NCI-H1048 (cell line): ENCODE results near the gene MGST2.

Experiments used
- DNase-seq: peaks from one replicate; lab custom pipeline; 2025; lab: John Stamatoyannopoulos, UW

Gene MGST2

GRCh38 chr4:139704915-139705485 is 39.4 kb downstream of the MGST2 start:
- no peak for DNase-seq

- DNase-seq = no peak
Measured at GRCh38 chr4:139709660-139710059, 44.0 kb downstream of the MGST2 start.

- DNase-seq = no peak
Measured at GRCh38 chr4:139710073-139710472, 44.5 kb downstream of the MGST2 start.

- DNase-seq = no peak
Measured at GRCh38 chr4:139711461-139711860, 45.8 kb downstream of the MGST2 start.

- DNase-seq = no peak
Measured at GRCh38 chr4:139712882-139713281, 47.3 kb downstream of the MGST2 start.

- DNase-seq = no peak
Measured at GRCh38 chr4:139715746-139716391, 50.2 kb downstream of the MGST2 start.

- no peak for DNase-seq
Measured at GRCh38 chr4:139718358-139718757, 52.7 kb downstream of the MGST2 start.

- no peak for DNase-seq
Measured at GRCh38 chr4:139718833-139719232, 53.2 kb downstream of the MGST2 start.

GRCh38 chr4:139719381-139720101 is 53.9 kb downstream of the MGST2 start:
- DNase-seq = no peak

GRCh38 chr4:139720806-139721205 is 55.2 kb downstream of the MGST2 start:
- no peak for DNase-seq

- no peak for DNase-seq
Measured at GRCh38 chr4:139721789-139722188, 56.2 kb downstream of the MGST2 start.

- no peak for DNase-seq
Measured at GRCh38 chr4:139725236-139725635, 59.6 kb downstream of the MGST2 start.

- DNase-seq = no peak
Measured at GRCh38 chr4:139726615-139727014, 61.0 kb downstream of the MGST2 start.

- no peak for DNase-seq
Measured at GRCh38 chr4:139728146-139728545, 62.5 kb downstream of the MGST2 start.

- no peak for DNase-seq
Measured at GRCh38 chr4:139728840-139729239, 63.2 kb downstream of the MGST2 start.

- DNase-seq = no peak
Measured at GRCh38 chr4:139732991-139733570, 67.5 kb downstream of the MGST2 start.

GRCh38 chr4:139734201-139734874 is 68.7 kb downstream of the MGST2 start:
- no peak for DNase-seq

GRCh38 chr4:139734875-139735380 is 69.3 kb downstream of the MGST2 start:
- peak; percentile 12 for DNase-seq

GRCh38 chr4:139735381-139736273 is 70.0 kb downstream of the MGST2 start:
- DNase-seq = no peak

- DNase-seq = no peak
Measured at GRCh38 chr4:139736274-139736660, 70.6 kb downstream of the MGST2 start.

- DNase-seq = no peak
Measured at GRCh38 chr4:139736661-139737060, 71.0 kb downstream of the MGST2 start.
